Esophagus squamous epithelium (tissue), 5 donors: ENCODE results near the gene IFT25. TPM values are rescaled to one million over a fixed set of nuclear protein-coding genes. Genes with fewer than 3 reads are reported as not detected.
A peak's percentile ranks its signal among the peaks of the same experiment; 100 is the strongest.

Experiments used
- DNase-seq: peaks from one replicate; lab custom pipeline; 2025; lab: John Stamatoyannopoulos, UW
- H3K27ac ChIP-seq, 4 donors: fragments of 200-600 bp; sonication (generic); one replicate each; pipeline ENCODE4 v1.5.1; 2016 to 2019; ENCODE audit warnings: mild to moderate bottlenecking in 1 of 4
- H3K27me3 ChIP-seq, 4 donors: fragments of 200-600 bp; sonication (generic); 1 replicate in 3 of 4; 2 replicates in 1 of 4; pipeline versions ENCODE4 v1.5.1 to v1.6.0; 2017 to 2021; ENCODE audit warnings: antibody characterized with exemption in 1 of 4
- H3K36me3 ChIP-seq, 3 donors: fragments of 200-600 bp; sonication (generic); one replicate each; pipeline ENCODE4 v1.5.1; 2016 to 2019
- H3K4me1 ChIP-seq, 3 donors: fragments of 200-600 bp; sonication (generic); one replicate each; pipeline ENCODE4 v1.5.1; 2017 to 2019
- H3K4me3 ChIP-seq, 4 donors: fragments of 200-600 bp; sonication (generic); 1 replicate in 3 of 4; 2 replicates in 1 of 4; pipeline ENCODE4 v1.5.1; 2016 to 2019; ENCODE audit warnings: mild to moderate bottlenecking in 2 of 4, moderate library complexity in 1 of 4
- H3K9me3 ChIP-seq, 3 donors: fragments of 200-600 bp; sonication (generic); one replicate each; pipeline ENCODE4 v1.5.1; 2016 to 2019
- POLR2A ChIP-seq, 4 donors: fragments of 450-650 bp; IDR thresholded peaks; one replicate each; pipeline ENCODE4 v1.6.1; 2017; ENCODE audit warnings: antibody characterized with exemption in 4 of 4, mild to moderate bottlenecking in 4 of 4, moderate library complexity in 3 of 4
- WGBS, 2 donors: methylation state at CpG; one replicate each; pipeline ENCODE4 v1.1.5; 2018; 5-methylcytosine and 5-hydroxymethylcytosine counted together
- intact Hi-C: fragments of 100-400 bp; cut with DNase I; formaldehyde crosslinking; loops from one replicate; pipeline ENCODE4 v1.15.0; 2022
- total RNA-seq, 4 donors: library from RNA; depleted of rRNA; stranded (reverse); fragments of >200 nt; gene quantifications; one replicate each; pipeline ENCODE4 v1.1.0, GENCODE V29; 2016
- TF ChIP-seq, protein P1 (sequence below), 6 experiments: fragments of 450-650 bp in 4 of 6; fragments of 200-600 bp in 2 of 6; sonication (generic) in 2 of 6; IDR thresholded peaks; one replicate each; pipeline ENCODE4 v1.5.1; 2016 to 2019; ENCODE audit warnings: antibody characterized with exemption in 6 of 6, mild to moderate bottlenecking in 4 of 6, moderate library complexity in 4 of 6
- donor health status: DM: yes; HTN: yes; CAD: no.

Gene IFT25
- total RNA-seq, 4 donors from 2014 or later, result 11.7 to 24.6 (median 17.1) TPM

GRCh38 chr1:53957194-53957818, 11.8 kb upstream of the IFT25 start:
- TF ChIP-seq, protein P1, sequence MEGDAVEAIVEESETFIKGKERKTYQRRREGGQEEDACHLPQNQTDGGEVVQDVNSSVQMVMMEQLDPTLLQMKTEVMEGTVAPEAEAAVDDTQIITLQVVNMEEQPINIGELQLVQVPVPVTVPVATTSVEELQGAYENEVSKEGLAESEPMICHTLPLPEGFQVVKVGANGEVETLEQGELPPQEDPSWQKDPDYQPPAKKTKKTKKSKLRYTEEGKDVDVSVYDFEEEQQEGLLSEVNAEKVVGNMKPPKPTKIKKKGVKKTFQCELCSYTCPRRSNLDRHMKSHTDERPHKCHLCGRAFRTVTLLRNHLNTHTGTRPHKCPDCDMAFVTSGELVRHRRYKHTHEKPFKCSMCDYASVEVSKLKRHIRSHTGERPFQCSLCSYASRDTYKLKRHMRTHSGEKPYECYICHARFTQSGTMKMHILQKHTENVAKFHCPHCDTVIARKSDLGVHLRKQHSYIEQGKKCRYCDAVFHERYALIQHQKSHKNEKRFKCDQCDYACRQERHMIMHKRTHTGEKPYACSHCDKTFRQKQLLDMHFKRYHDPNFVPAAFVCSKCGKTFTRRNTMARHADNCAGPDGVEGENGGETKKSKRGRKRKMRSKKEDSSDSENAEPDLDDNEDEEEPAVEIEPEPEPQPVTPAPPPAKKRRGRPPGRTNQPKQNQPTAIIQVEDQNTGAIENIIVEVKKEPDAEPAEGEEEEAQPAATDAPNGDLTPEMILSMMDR (IDR thresholded peaks at IDR 0.05), result no peak
- DNase-seq, result no peak
- peaks cover 0 to 26% (median 6%) of the 10 kb centered on the region in 3 donors for H3K4me1 ChIP-seq
- intact Hi-C loops, result no loop called here
- WGBS, 2 donors, result 38 to 48% methylated on average over 3 of the region's 3 CpGs
- no peak overlapping the region for H3K4me3 ChIP-seq
- H3K27me3 ChIP-seq, result no peaks in the 10 kb centered on the region
- H3K36me3 ChIP-seq, result peaks cover 2 to 80% (median 11%) of the 10 kb centered on the region in 3 donors
- H3K27ac ChIP-seq, result peak overlapping the region; percentile 32 to 71 (median 64)
- no peaks in the 10 kb centered on the region for H3K9me3 ChIP-seq

DNA sequence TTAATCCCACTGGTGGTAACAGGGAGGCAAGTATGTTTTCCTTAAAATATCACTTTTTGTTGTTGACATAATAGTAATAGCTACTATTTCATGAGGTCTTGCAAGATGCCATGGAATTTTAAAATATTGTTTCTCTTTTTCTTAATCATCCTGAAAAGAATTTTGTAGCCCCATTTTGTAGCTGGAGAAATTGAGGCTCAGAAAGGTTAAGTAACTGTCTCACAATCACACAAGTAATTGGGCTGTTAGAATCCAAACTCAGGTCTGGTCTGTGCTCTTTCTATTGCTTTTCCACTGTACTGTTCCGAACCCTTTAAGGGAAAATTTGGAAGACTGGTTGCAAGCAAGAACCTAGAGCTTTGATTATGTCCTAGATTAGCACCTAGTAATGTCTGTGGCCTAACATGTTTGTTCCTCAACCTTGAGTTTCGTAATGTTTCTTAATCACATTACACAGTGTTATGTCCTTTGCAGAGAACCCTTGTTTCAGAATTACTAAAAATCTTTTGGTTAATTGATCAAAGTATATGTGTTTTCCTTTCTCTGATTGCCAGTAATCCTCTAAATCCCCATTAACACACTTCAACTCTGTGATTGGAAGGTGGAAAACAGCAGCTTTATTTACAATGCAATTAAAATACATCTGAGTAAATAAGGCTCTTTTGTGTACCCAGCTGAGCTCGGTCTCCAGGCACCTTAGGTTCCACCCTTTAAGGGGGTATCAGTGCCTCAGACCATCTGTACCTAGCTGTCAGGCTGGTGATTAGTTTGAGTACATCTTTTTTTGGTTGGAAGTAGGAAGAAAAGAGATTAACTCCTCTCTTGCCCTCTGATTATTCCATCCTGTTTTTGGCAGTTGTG, 11.0 kb upstream of the IFT25 start:
- H3K9me3 ChIP-seq, result no peaks in the 10 kb centered on the region
- H3K4me1 ChIP-seq, result peaks cover 0 to 26% (median 6%) of the 10 kb centered on the region in 3 donors
- peaks cover 0 to 80% (median 13%) of the 10 kb centered on the region in 3 donors for H3K36me3 ChIP-seq
- WGBS, 2 donors, result 53 to 63% methylated on average over 3 of the region's 3 CpGs
- DNase-seq, result no peak
- peak overlapping the region; percentile 32 to 71 (median 64) for H3K27ac ChIP-seq
- H3K27me3 ChIP-seq, result no peaks in the 10 kb centered on the region
- no peak overlapping the region for H3K4me3 ChIP-seq
- no peak for TF ChIP-seq POLR2A (IDR thresholded peaks at IDR 0.05)
- TF ChIP-seq, protein P1 (IDR thresholded peaks at IDR 0.05), result peak in 1 of 6 experiments; percentile 4
- intact Hi-C loops, result no loop called here

GRCh38 chr1:53954128-53954527, 8.6 kb upstream of the IFT25 start:
- Histone ChIP-seq H3K4me1 (peaks cover 0 to 35% (median 6%) of the 10 kb centered on the region in 3 donors), H3K27me3 (no peaks in the 10 kb centered on the region), H3K36me3 (peaks cover 0 to 61% (median 8%) of the 10 kb centered on the region in 3 donors), H3K9me3 (no peaks in the 10 kb centered on the region), H3K27ac (no peak overlapping the region), H3K4me3 (no peak overlapping the region)
- 73 to 74% methylated on average over 2 of the region's 2 CpGs for WGBS, 2 donors
- intact Hi-C loops, result no loop called here
- DNase-seq, result no peak
- TF ChIP-seq, protein P1 (IDR thresholded peaks at IDR 0.05), result no peak
- TF ChIP-seq POLR2A (IDR thresholded peaks at IDR 0.05), result no peak

DNA sequence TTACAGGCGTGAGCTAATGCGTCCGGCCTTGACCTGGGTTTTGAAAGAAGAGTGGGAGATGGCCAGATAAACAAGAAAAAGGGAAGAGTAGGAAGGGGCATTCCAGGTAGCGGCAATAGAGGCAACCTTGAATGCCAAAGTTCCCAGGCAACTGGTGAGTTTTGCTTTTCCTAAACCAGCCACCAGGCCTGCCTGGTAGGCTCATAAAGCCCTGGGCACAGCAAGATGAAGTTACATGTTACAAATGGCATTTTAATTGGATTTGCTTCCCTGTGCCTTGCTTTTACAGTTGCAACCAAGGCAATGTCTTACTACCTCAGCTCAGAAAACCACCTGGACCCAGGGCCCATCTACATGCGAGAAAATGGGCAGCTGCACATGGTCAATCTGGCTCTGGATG, 6.2 kb upstream of the IFT25 start:
- no peaks in the 10 kb centered on the region for H3K9me3 ChIP-seq
- TF ChIP-seq, protein P1 (IDR thresholded peaks at IDR 0.05), result no peak
- TF ChIP-seq POLR2A (IDR thresholded peaks at IDR 0.05), result no peak
- H3K27ac ChIP-seq, result no peak overlapping the region
- peaks cover 5 to 48% (median 6%) of the 10 kb centered on the region in 3 donors for H3K4me1 ChIP-seq
- no peak overlapping the region for H3K4me3 ChIP-seq
- peaks cover 0 to 41% (median 5%) of the 10 kb centered on the region in 3 donors for H3K36me3 ChIP-seq
- DNase-seq, result no peak
- 73 to 90% methylated on average over 2 to 4 of the region's 5 CpGs for WGBS, 2 donors
- intact Hi-C loops, result no loop called here
- no peaks in the 10 kb centered on the region for H3K27me3 ChIP-seq
